ENCODE data around the gene FOXO1.
A peak's percentile ranks its signal among the peaks of the same experiment; 100 is the strongest.

The FOXO1 gene

DNA sequence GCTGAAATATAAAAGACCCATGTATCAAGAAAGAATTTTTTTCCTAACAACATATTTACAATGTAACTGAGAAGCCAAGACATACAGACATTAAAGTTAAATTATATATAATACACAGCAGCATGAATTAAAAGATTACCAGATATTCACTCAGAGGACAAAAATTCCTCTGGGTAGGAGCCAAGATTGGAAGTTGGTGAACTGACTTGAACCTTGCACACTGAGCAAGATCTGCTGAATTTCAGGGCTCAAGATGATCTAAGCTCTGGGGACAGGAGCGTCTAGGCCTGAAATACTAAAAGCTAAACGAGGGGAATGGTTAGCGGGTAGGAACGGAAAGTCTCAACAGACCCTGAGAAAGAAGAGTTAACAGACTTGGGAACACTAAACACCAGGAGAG, 8.5 kb downstream of the FOXO1 start:
- Histone ChIP-seq H2AFZ (ENCODE audit: low read length) (no peak overlapping the region), H3K9me3 (ENCODE audit: low read length) (no peaks in the 10 kb centered on the region), H3K27ac (ENCODE audit: low read depth, low read length, poor library complexity, severe bottlenecking) (peak overlapping the region; percentile 97), H3K4me2 (ENCODE audit: low read length) (peak overlapping the region; percentile 24; the same call in 1 of the 2 replicates), H3K9me2 (ENCODE audit: low read depth, low read length) (no peaks in the 10 kb centered on the region), H3K4me3 (ENCODE audit: low read depth, low read length, poor library complexity, severe bottlenecking) (peak overlapping the region; percentile 9), H4K20me1 (ENCODE audit: insufficient read depth, low read length) (no peaks in the 10 kb centered on the region), H3K4me1 (ENCODE audit: insufficient read depth, low read length, severe bottlenecking) (peaks cover 94% of the 10 kb centered on the region), H3F3A (ENCODE audit: insufficient read depth, low read length) (no peaks in the 10 kb centered on the region; the same call in 1 of the 2 replicates), H3K36me3 (ENCODE audit: insufficient read depth, low read length) (peaks cover 14% of the 10 kb centered on the region; the same call in 1 of the 2 replicates), H3K9ac (ENCODE audit: low read length) (no peak overlapping the region), H3K79me2 (ENCODE audit: insufficient read depth, low read length) (peaks cover 95% of the 10 kb centered on the region), H3K27me3 (ENCODE audit: insufficient read depth, low read length) (no peaks in the 10 kb centered on the region)
- no peak for TF ChIP-seq EZH2 (IDR thresholded peaks at IDR 0.05; ENCODE audit: borderline replicate concordance, low read length)
- TF ChIP-seq, protein P1, sequence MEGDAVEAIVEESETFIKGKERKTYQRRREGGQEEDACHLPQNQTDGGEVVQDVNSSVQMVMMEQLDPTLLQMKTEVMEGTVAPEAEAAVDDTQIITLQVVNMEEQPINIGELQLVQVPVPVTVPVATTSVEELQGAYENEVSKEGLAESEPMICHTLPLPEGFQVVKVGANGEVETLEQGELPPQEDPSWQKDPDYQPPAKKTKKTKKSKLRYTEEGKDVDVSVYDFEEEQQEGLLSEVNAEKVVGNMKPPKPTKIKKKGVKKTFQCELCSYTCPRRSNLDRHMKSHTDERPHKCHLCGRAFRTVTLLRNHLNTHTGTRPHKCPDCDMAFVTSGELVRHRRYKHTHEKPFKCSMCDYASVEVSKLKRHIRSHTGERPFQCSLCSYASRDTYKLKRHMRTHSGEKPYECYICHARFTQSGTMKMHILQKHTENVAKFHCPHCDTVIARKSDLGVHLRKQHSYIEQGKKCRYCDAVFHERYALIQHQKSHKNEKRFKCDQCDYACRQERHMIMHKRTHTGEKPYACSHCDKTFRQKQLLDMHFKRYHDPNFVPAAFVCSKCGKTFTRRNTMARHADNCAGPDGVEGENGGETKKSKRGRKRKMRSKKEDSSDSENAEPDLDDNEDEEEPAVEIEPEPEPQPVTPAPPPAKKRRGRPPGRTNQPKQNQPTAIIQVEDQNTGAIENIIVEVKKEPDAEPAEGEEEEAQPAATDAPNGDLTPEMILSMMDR (IDR thresholded peaks at IDR 0.05; ENCODE audit: low read length): no peak

DNA sequence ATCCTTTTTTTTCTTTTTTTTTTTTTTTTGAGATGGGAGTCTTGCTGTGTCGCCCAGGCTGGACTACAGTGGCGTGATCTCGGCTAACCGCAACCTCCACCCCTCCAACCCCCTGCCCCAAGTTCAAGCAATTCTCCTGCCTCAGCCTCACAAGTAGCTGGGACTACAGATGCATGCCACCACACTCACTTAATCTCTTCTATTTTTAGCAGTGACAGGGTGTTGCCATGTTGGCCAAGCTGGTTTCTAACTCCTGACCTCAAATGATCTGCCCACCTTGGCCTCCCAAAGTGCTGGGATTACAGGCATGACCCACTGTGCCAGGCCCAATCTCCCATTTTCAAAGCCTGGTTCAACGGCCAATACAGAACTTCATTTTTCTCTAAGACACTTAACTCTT, 9.1 kb downstream of the FOXO1 start:
- H3K27me3 ChIP-seq (ENCODE audit: insufficient read depth, low read length): no peaks in the 10 kb centered on the region
- H3K9ac ChIP-seq (ENCODE audit: low read length): no peak overlapping the region; the same call in 1 of the 2 replicates
- peaks cover 14% of the 10 kb centered on the region; the same call in 1 of the 2 replicates for H3K36me3 ChIP-seq (ENCODE audit: insufficient read depth, low read length)
- peaks cover 94% of the 10 kb centered on the region for H3K4me1 ChIP-seq (ENCODE audit: insufficient read depth, low read length, severe bottlenecking)
- peak overlapping the region; percentile 97 for H3K27ac ChIP-seq (ENCODE audit: low read depth, low read length, poor library complexity, severe bottlenecking)
- TF ChIP-seq, protein P1 (IDR thresholded peaks at IDR 0.05; ENCODE audit: low read length): no peak
- TF ChIP-seq EZH2 (IDR thresholded peaks at IDR 0.05; ENCODE audit: borderline replicate concordance, low read length): no peak
- H3K4me2 ChIP-seq (ENCODE audit: low read length): peak overlapping the region; percentile 24; the same call in 1 of the 2 replicates
- H3K9me3 ChIP-seq (ENCODE audit: low read length): no peaks in the 10 kb centered on the region
- H3F3A ChIP-seq (ENCODE audit: insufficient read depth, low read length): no peaks in the 10 kb centered on the region; the same call in 1 of the 2 replicates
- peaks cover 88% of the 10 kb centered on the region for H3K79me2 ChIP-seq (ENCODE audit: insufficient read depth, low read length)
- peak overlapping the region; percentile 11 for H3K4me3 ChIP-seq (ENCODE audit: low read depth, low read length, poor library complexity, severe bottlenecking)
- no peak overlapping the region for H2AFZ ChIP-seq (ENCODE audit: low read length)
- H4K20me1 ChIP-seq (ENCODE audit: insufficient read depth, low read length): no peaks in the 10 kb centered on the region
- H3K9me2 ChIP-seq (ENCODE audit: low read depth, low read length): no peaks in the 10 kb centered on the region

DNA sequence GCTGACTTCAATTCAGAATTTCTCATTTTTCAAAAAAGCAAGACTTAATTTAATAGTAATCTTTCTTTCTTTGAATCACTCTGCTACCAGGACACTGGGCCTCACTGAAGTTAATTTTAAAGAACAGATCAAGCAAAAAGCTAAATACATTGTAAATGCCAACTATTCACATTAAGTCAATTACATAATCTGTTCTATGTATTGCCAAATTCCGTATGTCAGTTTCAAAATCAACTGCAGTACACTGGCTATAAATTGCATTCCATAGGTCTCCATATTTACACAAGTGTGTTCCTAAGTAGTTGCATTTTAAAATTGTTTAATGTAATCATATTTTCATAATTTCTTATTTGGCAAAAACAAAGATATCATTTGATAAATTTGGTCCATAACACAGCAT, 10.1 kb downstream of the FOXO1 start:
- H3K27me3 ChIP-seq (ENCODE audit: insufficient read depth, low read length): no peaks in the 10 kb centered on the region
- no peak overlapping the region for H2AFZ ChIP-seq (ENCODE audit: low read length)
- TF ChIP-seq, protein P1 (IDR thresholded peaks at IDR 0.05; ENCODE audit: low read length): no peak
- no peak for TF ChIP-seq EZH2 (IDR thresholded peaks at IDR 0.05; ENCODE audit: borderline replicate concordance, low read length)
- H3K9me2 ChIP-seq (ENCODE audit: low read depth, low read length): no peaks in the 10 kb centered on the region
- no peaks in the 10 kb centered on the region for H4K20me1 ChIP-seq (ENCODE audit: insufficient read depth, low read length)
- H3K4me3 ChIP-seq (ENCODE audit: low read depth, low read length, poor library complexity, severe bottlenecking): no peak overlapping the region
- no peaks in the 10 kb centered on the region; the same call in 1 of the 2 replicates for H3F3A ChIP-seq (ENCODE audit: insufficient read depth, low read length)
- peak overlapping the region; percentile 97 for H3K27ac ChIP-seq (ENCODE audit: low read depth, low read length, poor library complexity, severe bottlenecking)
- no peaks in the 10 kb centered on the region for H3K9me3 ChIP-seq (ENCODE audit: low read length)
- H3K36me3 ChIP-seq (ENCODE audit: insufficient read depth, low read length): peaks cover 14% of the 10 kb centered on the region; the same call in 1 of the 2 replicates
- peak overlapping the region; percentile 17; the same call in 1 of the 2 replicates for H3K9ac ChIP-seq (ENCODE audit: low read length)
- peaks cover 93% of the 10 kb centered on the region for H3K4me1 ChIP-seq (ENCODE audit: insufficient read depth, low read length, severe bottlenecking)
- H3K4me2 ChIP-seq (ENCODE audit: low read length): peak overlapping the region; percentile 24; the same call in 1 of the 2 replicates
- H3K79me2 ChIP-seq (ENCODE audit: insufficient read depth, low read length): peaks cover 86% of the 10 kb centered on the region
